Measurements from ENCODE around the gene HERPUD1. TPM values are rescaled to one million over a fixed set of nuclear protein-coding genes. Genes with fewer than 3 reads are reported as not detected.

The HERPUD1 gene
- total RNA-seq, 1 experiment from 2014 or later, result 296 TPM

DNA sequence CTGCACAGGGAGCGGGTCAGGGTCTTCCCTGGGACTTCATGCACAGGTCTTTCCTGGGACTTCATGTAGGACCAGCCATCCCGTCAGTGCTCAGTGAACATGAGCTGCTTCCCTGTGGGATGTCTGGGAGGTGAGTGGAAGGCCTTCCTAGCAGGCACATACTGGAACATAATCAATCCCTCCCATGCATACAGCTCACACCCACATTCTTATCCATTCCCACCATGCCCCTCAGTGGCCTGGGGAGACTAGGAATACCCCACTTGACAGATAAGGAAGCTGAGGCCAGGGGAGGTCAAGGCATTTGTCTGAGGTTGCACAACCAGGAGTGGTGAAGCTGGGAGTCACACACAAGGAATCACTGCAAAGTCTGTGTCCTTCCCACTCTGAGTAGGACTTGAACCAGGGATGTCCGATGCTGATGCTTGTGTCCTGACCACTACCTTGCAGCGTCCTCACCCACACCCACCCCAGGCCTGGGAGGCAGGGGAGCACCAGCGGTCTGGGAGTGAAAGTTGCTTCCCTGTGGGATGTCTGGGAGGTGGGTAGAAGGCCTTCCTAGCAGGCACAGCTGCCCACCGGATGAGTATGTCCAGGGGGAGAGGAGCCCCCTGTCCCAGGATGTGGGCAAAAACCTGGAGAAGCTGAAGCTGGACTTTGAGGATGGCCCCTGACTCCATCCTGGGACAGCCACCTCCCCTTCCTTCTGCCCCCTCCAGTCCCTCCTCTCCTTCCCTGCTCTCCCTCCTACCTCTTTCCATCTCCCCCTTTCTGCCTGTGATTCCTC is 56.4 kb downstream of the HERPUD1 start:
- no peaks in the 10 kb centered on the region for H3K9me3 Mint-ChIP-seq (ENCODE audit: unreplicated experiment)
- H3K4me3 Mint-ChIP-seq (ENCODE audit: unreplicated experiment), result peak overlapping the region; percentile 88
- CTCF ChIA-PET, result no interaction called here
- no peaks in the 10 kb centered on the region for H3K36me3 Mint-ChIP-seq (ENCODE audit: insufficient read depth, unreplicated experiment)
- no TSS peak for BruUV-seq (replicated peaks)
- peaks cover 10% of the 10 kb centered on the region for H3K4me1 ChIP-seq
- peaks cover 3% of the 10 kb centered on the region; the same call in 1 of the 2 replicates for H3K27me3 ChIP-seq (replicated peaks; ENCODE audit: control insufficient read depth, insufficient read depth, low read length)
- TF ChIP-seq CTCF (IDR thresholded peaks at IDR 0.05; ENCODE audit: insufficient read depth in 1 of 2, low read depth in 1 of 2, low read length in 1 of 2, severe bottlenecking in 1 of 2, unreplicated experiment in 1 of 2), result no peak
- H3K4me3 ChIP-seq (ENCODE audit: low read depth, low read length), result no peak overlapping the region
- peaks cover 3% of the 10 kb centered on the region for H3K27me3 Mint-ChIP-seq (ENCODE audit: insufficient read depth, unreplicated experiment)
- H3K4me1 Mint-ChIP-seq (ENCODE audit: low read depth, unreplicated experiment), result peaks cover 15% of the 10 kb centered on the region
- DNase-seq, result peak in 1 of 2 experiments; percentile 27
- H3K36me3 ChIP-seq (ENCODE audit: control insufficient read depth, insufficient read depth, low read length), result 0 out of 2 replicates have a peak, but pooled peaks cover 2% of the 10 kb centered on the region
- POLR2A ChIA-PET, result no interaction called here
- intact Hi-C loops (cut with micrococcal nuclease; ENCODE audit: unreplicated experiment), result no loop called here
- H3K27ac Mint-ChIP-seq (ENCODE audit: unreplicated experiment), result no peak overlapping the region
- no peaks in the 10 kb centered on the region for H3K9me3 ChIP-seq

DNA sequence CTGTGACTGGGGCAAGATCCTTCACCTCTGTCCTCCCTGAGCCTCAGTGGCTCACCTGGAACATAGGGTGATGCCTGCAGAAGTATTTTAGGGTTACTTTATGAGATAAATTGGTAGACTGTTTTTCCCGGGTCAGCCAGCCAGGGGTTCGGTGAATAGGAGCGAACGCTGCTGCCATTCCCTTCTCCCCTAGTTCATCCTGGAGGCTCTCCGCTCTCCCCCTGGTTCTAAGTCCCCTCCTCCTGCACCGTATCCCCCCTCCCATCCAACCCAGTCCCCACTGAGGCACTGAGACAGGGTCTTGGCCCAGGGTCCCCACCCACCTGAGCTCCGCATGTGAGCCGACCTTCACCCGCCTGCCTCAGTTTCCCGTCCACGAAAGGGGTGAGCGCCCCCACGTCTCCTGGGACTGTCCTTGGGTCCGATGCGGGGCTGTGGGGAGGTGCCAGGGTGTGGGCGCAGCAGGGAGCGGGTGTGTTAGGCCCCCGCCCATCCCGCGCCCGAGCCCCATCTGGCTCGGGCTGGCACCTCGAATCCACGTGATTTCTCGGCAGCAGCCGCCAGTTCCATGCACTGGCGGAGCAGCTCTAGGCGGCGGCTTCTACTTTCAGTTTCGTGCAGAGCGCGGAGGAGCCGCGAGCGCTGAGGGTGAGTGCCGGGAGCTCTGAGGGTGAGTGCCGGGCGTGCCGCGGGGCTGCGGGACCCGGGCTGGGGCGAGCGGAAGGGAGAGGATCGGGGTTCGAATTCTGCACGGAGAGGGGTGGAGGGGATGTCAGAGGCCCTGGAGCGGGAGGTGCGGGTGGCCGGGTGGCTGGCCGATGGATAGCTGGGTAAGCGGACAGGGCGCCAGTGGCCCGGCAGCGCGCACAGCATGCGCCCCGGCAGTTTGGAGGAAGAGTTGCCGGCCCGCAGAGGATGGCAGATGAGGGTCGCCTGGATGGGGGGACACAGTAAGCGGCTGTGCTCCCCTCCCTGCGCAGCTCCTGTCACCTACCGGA is 57.3 kb downstream of the HERPUD1 start, which contains the start of gene NLRC5:
Gene NLRC5, plus strand, starts transcription at position 610 of the 998 bp plus-strand sequence. CDS start 31,156 bp downstream, outside the sequence.
- H3K36me3 Mint-ChIP-seq (ENCODE audit: insufficient read depth, unreplicated experiment), result no peaks in the 10 kb centered on the region
- H3K27ac Mint-ChIP-seq (ENCODE audit: unreplicated experiment), result peak within 1 kb of the TSS; percentile 36
- no TSS peak for BruUV-seq (replicated peaks)
- POLR2A ChIA-PET, result interaction anchor here (0.6 kb wide), 1 partner anchor 51 kb away, joined by 3 read pairs; no protein-coding TSS in a partner anchor
- peak; percentile 72 to 79 for DNase-seq
- peaks cover 15% of the 10 kb centered on the region for H3K4me1 Mint-ChIP-seq (ENCODE audit: low read depth, unreplicated experiment)
- intact Hi-C loops (cut with micrococcal nuclease; ENCODE audit: unreplicated experiment), result no loop called here
- H3K4me1 ChIP-seq, result 0 out of 2 replicates have a peak, but pooled peaks cover 3% of the 10 kb centered on the region
- H3K4me3 Mint-ChIP-seq (ENCODE audit: unreplicated experiment), result peak within 1 kb of the TSS; percentile 88
- peaks cover 5% of the 10 kb centered on the region for H3K27me3 Mint-ChIP-seq (ENCODE audit: insufficient read depth, unreplicated experiment)
- peaks cover 4% of the 10 kb centered on the region; the same call in 1 of the 2 replicates for H3K27me3 ChIP-seq (replicated peaks; ENCODE audit: control insufficient read depth, insufficient read depth, low read length)
- H3K36me3 ChIP-seq (ENCODE audit: control insufficient read depth, insufficient read depth, low read length), result 0 out of 2 replicates have a peak, but pooled peaks cover 2% of the 10 kb centered on the region
- CTCF ChIA-PET, result interaction anchor here (0.6 to 0.9 kb wide), 2 partner anchors 56 to 236 kb away, joined by 3 to 4 read pairs; no protein-coding TSS in a partner anchor
- peak within 1 kb of the TSS; percentile 84 for H3K4me3 ChIP-seq (ENCODE audit: low read depth, low read length)
- no peaks in the 10 kb centered on the region for H3K9me3 ChIP-seq
- TF ChIP-seq CTCF (IDR thresholded peaks at IDR 0.05; ENCODE audit: insufficient read depth in 1 of 2, low read depth in 1 of 2, low read length in 1 of 2, severe bottlenecking in 1 of 2, unreplicated experiment in 1 of 2), result no peak
- no peaks in the 10 kb centered on the region for H3K9me3 Mint-ChIP-seq (ENCODE audit: unreplicated experiment)

DNA sequence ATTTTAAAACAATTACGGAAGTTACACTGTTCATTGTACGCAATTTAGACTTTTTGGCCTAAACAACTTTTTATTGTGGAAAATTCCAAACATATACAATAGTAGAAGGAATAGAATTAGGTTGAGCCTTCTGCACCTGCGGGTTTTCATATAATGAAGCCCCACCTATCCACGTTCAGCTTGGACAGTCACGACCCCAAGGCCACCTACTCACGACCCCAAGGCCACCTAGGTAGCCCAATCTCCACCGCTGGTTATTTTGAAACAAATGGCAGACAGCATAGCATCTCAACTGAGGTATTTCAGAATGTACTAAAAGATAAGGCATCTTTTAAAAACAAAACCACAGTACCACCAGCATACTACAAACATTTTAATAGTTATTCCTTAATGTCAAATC is 58.0 kb downstream of the HERPUD1 start:
- Histone ChIP-seq H3K4me3 (ENCODE audit: low read depth, low read length) (peak overlapping the region; percentile 84), H3K9me3 (no peaks in the 10 kb centered on the region), H3K36me3 (ENCODE audit: control insufficient read depth, insufficient read depth, low read length) (0 out of 2 replicates have a peak, but pooled peaks cover 2% of the 10 kb centered on the region), H3K4me1 (0 out of 2 replicates have a peak, but pooled peaks cover 3% of the 10 kb centered on the region), H3K27me3 (replicated peaks; ENCODE audit: control insufficient read depth, insufficient read depth, low read length) (peaks cover 4% of the 10 kb centered on the region; the same call in 1 of the 2 replicates)
- POLR2A ChIA-PET, result no interaction called here
- TF ChIP-seq CTCF (IDR thresholded peaks at IDR 0.05; ENCODE audit: insufficient read depth in 1 of 2, low read depth in 1 of 2, low read length in 1 of 2, severe bottlenecking in 1 of 2, unreplicated experiment in 1 of 2), result no peak
- peaks cover 5% of the 10 kb centered on the region for H3K27me3 Mint-ChIP-seq (ENCODE audit: insufficient read depth, unreplicated experiment)
- peak overlapping the region; percentile 88 for H3K4me3 Mint-ChIP-seq (ENCODE audit: unreplicated experiment)
- no peak overlapping the region for H3K27ac Mint-ChIP-seq (ENCODE audit: unreplicated experiment)
- H3K4me1 Mint-ChIP-seq (ENCODE audit: low read depth, unreplicated experiment), result peaks cover 7% of the 10 kb centered on the region
- CTCF ChIA-PET, result interaction anchor here (0.9 kb wide), 1 partner anchor 56 kb away, joined by 3 read pairs; no protein-coding TSS in a partner anchor
- intact Hi-C loops (cut with micrococcal nuclease; ENCODE audit: unreplicated experiment), result no loop called here
- DNase-seq, result peak in 1 of 2 experiments; percentile 14
- no peaks in the 10 kb centered on the region for H3K9me3 Mint-ChIP-seq (ENCODE audit: unreplicated experiment)
- BruUV-seq (replicated peaks), result no TSS peak
- H3K36me3 Mint-ChIP-seq (ENCODE audit: insufficient read depth, unreplicated experiment), result no peaks in the 10 kb centered on the region

Measured in Caco-2 (cell line).